Measurements from ENCODE around the gene LRRFIP1.
A peak's percentile ranks its signal among the peaks of the same experiment; 100 is the strongest.

Gene LRRFIP1

DNA sequence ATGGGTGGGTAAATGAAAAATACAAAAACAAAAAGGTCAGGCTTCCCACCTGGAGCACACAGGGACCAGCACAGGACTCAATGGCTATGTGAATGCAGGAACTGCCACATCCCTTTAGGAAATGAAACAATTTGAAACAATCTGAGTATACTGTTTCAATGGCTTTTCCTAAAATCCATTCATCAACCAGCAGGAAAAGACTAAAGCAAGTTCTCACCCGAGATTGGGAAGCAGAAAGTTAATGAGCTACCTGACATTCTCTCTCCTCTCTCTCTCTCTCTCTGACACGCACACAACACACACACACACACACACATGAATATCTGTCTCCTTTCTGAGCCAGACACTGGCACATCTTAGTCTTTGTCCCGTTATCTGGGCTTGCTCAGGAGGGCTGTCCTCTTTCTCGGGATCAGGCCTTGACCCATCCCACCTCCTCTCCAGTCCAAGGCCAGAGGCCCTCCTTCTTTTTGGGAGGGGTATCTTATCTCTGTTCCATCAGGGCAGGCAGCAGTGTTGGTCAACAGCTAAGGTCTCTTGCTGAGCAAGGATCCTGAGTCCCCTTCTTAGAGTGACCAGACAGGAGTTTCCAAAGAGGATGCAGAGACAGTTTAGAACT is 11.6 kb upstream of the LRRFIP1 start:
- H3K4me3 ChIP-seq (ENCODE audit: low read length), result no peak overlapping the region
- H3K9me3 ChIP-seq (ENCODE audit: control insufficient read depth, low read depth, low read length), result no peaks in the 10 kb centered on the region
- H3K9ac ChIP-seq (ENCODE audit: low read length), result no peak overlapping the region
- peaks cover 32% of the 10 kb centered on the region for H3K4me1 ChIP-seq (ENCODE audit: control insufficient read depth, low read depth, low read length)
- H3K27me3 ChIP-seq (ENCODE audit: control insufficient read depth, insufficient read depth, low read length), result no peaks in the 10 kb centered on the region
- no peak overlapping the region for H3K27ac ChIP-seq (ENCODE audit: low read length)
- H3K36me3 ChIP-seq (ENCODE audit: control insufficient read depth, low read depth, low read length), result no peaks in the 10 kb centered on the region

DNA sequence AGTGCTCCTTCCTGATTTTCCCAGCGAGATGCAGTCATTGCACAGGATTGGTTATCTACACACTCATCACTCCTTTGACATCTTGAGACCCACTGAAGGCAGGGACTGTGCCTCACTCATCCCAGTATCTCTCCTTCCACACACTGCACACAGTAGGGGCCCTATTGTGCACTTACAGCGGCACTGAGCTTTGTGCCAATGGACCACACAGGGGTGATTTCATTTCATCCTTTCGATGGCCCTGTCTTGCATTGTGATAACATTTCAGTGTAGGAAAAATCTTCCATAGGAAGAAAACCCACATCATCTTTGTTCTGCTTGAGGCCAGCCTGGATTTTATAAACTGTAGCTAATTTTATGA is 11.0 kb upstream of the LRRFIP1 start:
- no peak overlapping the region for H3K4me3 ChIP-seq (ENCODE audit: low read length)
- H3K9me3 ChIP-seq (ENCODE audit: control insufficient read depth, low read depth, low read length), result no peaks in the 10 kb centered on the region
- H3K36me3 ChIP-seq (ENCODE audit: control insufficient read depth, low read depth, low read length), result no peaks in the 10 kb centered on the region
- H3K4me1 ChIP-seq (ENCODE audit: control insufficient read depth, low read depth, low read length), result peaks cover 32% of the 10 kb centered on the region
- no peak overlapping the region for H3K9ac ChIP-seq (ENCODE audit: low read length)
- H3K27ac ChIP-seq (ENCODE audit: low read length), result no peak overlapping the region
- H3K27me3 ChIP-seq (ENCODE audit: control insufficient read depth, insufficient read depth, low read length), result no peaks in the 10 kb centered on the region

DNA sequence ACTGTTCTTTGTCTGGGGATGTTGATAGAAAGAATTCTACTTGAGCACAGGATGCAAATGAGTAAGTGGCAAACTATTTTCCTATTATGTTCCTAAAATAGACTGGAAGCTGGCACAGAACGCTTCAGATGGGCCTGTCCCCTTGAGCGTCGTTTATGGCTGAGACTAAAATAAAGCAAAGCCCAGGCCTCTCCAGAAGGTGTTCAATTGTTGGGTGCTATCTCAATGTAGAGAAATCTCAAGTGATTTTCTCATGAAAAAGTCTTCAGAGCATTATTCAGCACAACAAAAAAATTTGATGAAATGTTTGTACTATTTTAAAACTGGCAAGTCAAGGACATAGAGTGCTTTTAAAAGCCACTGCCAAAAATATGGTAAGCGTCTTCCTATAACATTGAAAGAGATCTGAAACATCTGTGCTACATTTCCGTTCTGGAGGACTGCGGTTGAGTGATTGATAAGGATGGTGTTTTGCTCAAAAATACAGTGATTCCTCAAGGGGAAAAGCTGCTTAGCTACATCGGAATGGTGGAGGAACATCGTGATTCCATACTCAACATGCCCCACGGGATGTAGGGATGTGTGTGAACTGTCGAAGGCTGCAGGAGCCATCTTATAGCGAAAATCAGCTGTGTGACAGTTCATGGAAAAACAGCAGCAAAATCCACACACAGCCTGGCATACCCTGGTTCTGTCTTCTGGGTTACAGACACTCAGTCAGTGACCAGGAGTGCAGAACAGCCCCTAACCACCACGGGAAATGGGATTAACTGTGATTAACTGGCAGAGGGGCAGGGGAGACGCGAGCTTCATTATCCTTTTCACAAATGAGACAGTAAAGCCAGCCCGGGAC is 10.4 kb upstream of the LRRFIP1 start:
- Histone ChIP-seq H3K27me3 (ENCODE audit: control insufficient read depth, insufficient read depth, low read length) (no peaks in the 10 kb centered on the region), H3K4me1 (ENCODE audit: control insufficient read depth, low read depth, low read length) (peaks cover 32% of the 10 kb centered on the region), H3K4me3 (ENCODE audit: low read length) (no peak overlapping the region), H3K9me3 (ENCODE audit: control insufficient read depth, low read depth, low read length) (no peaks in the 10 kb centered on the region), H3K36me3 (ENCODE audit: control insufficient read depth, low read depth, low read length) (no peaks in the 10 kb centered on the region), H3K27ac (ENCODE audit: low read length) (no peak overlapping the region), H3K9ac (ENCODE audit: low read length) (no peak overlapping the region)

DNA sequence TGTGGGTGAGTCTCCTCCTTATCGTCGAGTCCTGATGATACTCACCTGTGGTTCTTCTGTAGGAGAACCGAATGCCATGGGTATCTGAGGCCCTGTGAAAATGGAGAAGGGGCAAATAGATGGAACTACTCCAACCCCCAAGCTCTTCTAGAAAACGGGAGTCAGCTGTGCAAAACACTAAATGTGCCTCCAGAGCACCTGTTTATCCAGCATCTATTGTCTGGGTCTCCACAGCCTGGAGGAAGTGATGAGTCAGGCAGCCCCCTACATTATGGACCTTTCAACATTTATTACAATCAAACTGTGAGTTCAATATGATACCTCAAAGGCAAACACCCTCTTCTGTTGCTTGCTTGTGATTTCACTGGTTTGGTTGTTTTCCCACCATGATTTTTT is 9.8 kb upstream of the LRRFIP1 start:
- Histone ChIP-seq H3K27ac (ENCODE audit: low read length) (no peak overlapping the region), H3K4me3 (ENCODE audit: low read length) (no peak overlapping the region), H3K9me3 (ENCODE audit: control insufficient read depth, low read depth, low read length) (no peaks in the 10 kb centered on the region), H3K36me3 (ENCODE audit: control insufficient read depth, low read depth, low read length) (no peaks in the 10 kb centered on the region), H3K4me1 (ENCODE audit: control insufficient read depth, low read depth, low read length) (peaks cover 31% of the 10 kb centered on the region), H3K27me3 (ENCODE audit: control insufficient read depth, insufficient read depth, low read length) (no peaks in the 10 kb centered on the region), H3K9ac (ENCODE audit: low read length) (no peak overlapping the region)

DNA sequence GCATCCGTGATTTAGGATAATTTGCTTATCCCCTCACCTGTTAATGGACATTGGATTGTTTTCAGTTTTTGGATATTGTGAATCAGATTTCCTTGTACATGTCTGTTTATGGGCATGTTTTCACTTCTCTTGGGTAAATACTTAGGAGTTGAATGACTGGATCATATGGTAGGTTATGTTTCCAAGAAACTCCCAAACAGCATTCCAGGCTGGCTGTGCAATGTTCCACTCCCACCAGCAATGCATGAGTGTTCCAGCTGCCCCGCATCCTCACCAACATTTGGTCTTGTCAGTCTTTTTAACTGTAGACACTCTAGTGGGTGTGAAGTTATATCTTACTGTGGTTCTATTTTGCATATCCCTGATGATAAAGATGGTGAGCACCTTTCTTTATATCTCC is 8.9 kb upstream of the LRRFIP1 start:
- no peak overlapping the region for H3K27ac ChIP-seq (ENCODE audit: low read length)
- H3K9ac ChIP-seq (ENCODE audit: low read length), result no peak overlapping the region
- H3K36me3 ChIP-seq (ENCODE audit: control insufficient read depth, low read depth, low read length), result no peaks in the 10 kb centered on the region
- no peaks in the 10 kb centered on the region for H3K27me3 ChIP-seq (ENCODE audit: control insufficient read depth, insufficient read depth, low read length)
- no peak overlapping the region for H3K4me3 ChIP-seq (ENCODE audit: low read length)
- no peaks in the 10 kb centered on the region for H3K9me3 ChIP-seq (ENCODE audit: control insufficient read depth, low read depth, low read length)
- H3K4me1 ChIP-seq (ENCODE audit: control insufficient read depth, low read depth, low read length), result peaks cover 25% of the 10 kb centered on the region

DNA sequence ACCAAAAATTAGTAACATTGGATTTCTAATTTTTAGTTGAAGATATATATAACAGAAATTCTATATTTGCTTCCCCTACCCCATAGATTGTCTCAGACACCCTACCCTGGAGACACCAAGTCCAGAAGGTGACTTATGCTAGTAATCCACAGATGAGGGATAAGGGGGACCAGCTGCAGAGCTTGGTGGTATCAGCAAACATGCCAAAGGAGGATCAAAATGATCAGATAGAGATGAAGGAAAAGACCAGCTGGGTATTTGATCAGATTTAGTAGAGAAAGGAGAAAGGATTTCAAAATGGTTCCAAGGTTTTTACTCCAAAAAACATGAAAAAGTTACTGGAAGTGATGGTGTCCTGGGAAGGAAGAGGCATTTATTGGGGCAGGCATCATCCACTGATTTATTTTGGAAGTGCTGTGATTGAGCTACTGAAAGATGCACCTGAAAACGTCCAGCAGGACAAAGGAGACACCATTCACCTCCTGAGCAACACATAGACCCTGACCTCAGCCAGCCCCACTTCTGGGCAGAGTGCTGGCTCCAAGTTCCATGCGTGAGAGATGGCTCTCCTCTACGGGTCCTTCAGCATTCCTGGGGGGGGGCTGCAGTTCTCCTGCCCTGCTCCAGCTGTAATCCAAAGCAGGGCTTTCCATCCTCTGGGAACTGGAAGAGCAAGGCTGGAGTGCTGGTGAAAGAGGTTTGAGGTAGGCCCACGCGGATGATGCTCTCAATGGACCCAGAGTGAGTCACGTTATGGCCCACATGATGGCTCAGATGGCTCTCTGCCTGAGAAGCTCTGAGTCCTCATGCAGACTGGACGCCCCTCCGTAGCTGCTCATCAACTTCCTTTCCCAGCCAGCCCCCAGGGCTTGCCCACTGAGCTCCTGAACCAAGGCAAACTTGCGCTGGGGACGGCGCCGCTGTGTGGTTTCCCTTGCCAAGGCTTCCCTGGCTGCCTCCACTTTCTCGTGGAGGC is 3.7 kb upstream of the LRRFIP1 start:
- no peaks in the 10 kb centered on the region for H3K36me3 ChIP-seq (ENCODE audit: control insufficient read depth, low read depth, low read length)
- H3K27me3 ChIP-seq (ENCODE audit: control insufficient read depth, insufficient read depth, low read length), result peaks cover 31% of the 10 kb centered on the region
- no peak overlapping the region for H3K27ac ChIP-seq (ENCODE audit: low read length)
- no peak overlapping the region for H3K9ac ChIP-seq (ENCODE audit: low read length)
- H3K4me1 ChIP-seq (ENCODE audit: control insufficient read depth, low read depth, low read length), result peaks cover 10% of the 10 kb centered on the region
- no peak overlapping the region for H3K4me3 ChIP-seq (ENCODE audit: low read length)
- H3K9me3 ChIP-seq (ENCODE audit: control insufficient read depth, low read depth, low read length), result no peaks in the 10 kb centered on the region

DNA sequence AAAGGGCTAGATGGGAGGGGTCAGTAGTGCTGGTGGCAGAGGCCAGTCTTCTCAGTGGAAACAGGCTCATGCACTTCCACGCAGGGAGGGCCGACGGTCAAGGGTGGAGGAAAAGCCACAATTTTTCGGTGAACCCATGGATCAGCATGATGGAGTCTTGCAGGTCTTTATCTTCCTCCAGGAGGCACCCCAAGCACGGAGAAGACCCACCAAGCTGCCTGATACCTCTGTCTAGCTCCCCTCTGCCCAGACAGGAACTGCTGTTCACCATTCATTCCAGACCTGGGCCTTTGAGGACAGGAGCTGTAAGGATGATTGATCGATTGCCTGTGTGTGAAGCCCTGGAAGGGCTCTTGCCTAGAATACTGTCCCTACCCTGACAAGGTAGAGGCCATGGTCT is 2.8 kb upstream of the LRRFIP1 start:
- Histone ChIP-seq H3K9me3 (ENCODE audit: control insufficient read depth, low read depth, low read length) (no peaks in the 10 kb centered on the region), H3K4me1 (ENCODE audit: control insufficient read depth, low read depth, low read length) (peaks cover 13% of the 10 kb centered on the region), H3K27ac (ENCODE audit: low read length) (no peak overlapping the region), H3K36me3 (ENCODE audit: control insufficient read depth, low read depth, low read length) (no peaks in the 10 kb centered on the region), H3K9ac (ENCODE audit: low read length) (no peak overlapping the region), H3K27me3 (ENCODE audit: control insufficient read depth, insufficient read depth, low read length) (peaks cover 35% of the 10 kb centered on the region), H3K4me3 (ENCODE audit: low read length) (no peak overlapping the region)

DNA sequence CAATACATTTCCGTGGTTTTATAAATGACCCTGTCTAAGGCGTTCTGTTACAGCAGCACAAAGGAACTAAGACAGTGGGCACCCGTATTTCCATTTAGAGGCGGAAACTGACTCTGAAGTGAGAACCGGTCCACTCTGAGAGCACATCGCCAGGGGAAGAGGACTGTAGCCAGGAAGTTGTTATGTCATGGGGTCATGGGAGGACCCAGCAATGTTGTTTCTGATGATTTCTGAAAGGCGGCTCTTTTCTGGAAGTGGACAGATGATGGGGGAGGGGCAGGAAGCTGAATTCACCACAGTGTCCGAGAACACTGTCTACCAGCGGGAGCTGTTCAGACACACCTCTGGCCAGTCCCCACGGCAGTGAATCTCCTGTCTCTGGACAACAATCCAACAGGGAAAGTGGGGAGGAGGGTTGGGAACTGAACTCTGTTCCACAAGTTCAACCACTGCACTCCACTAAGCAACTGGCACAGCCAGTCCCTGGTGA is 2.1 kb upstream of the LRRFIP1 start:
- Histone ChIP-seq H3K4me3 (ENCODE audit: low read length) (no peak overlapping the region), H3K27ac (ENCODE audit: low read length) (no peak overlapping the region), H3K4me1 (ENCODE audit: control insufficient read depth, low read depth, low read length) (peaks cover 13% of the 10 kb centered on the region), H3K9ac (ENCODE audit: low read length) (no peak overlapping the region), H3K27me3 (ENCODE audit: control insufficient read depth, insufficient read depth, low read length) (peaks cover 35% of the 10 kb centered on the region), H3K9me3 (ENCODE audit: control insufficient read depth, low read depth, low read length) (no peaks in the 10 kb centered on the region), H3K36me3 (ENCODE audit: control insufficient read depth, low read depth, low read length) (no peaks in the 10 kb centered on the region)

DNA sequence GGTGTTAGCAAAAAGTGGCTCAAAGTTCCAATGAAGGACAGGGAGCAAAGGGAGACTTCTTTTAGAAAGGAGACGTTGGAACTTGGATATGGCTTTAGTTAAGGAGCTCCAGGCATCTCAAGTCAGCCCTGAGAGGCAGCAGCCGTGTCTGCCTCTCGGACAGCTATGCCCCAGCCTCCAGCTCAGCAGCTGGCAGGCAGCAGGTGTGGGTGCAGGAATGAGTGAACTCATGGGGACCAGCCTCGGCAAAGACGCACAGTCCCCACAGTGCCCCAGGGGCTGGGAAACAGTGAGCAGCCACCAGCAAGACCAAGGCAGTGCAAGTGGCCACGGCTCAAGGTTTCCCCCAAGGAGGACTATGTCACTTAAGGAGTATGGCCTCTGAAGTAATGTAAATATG is 1.6 kb upstream of the LRRFIP1 start:
- Histone ChIP-seq H3K4me3 (ENCODE audit: low read length) (no peak overlapping the region), H3K4me1 (ENCODE audit: control insufficient read depth, low read depth, low read length) (peaks cover 13% of the 10 kb centered on the region), H3K27me3 (ENCODE audit: control insufficient read depth, insufficient read depth, low read length) (peaks cover 35% of the 10 kb centered on the region), H3K27ac (ENCODE audit: low read length) (no peak overlapping the region), H3K9ac (ENCODE audit: low read length) (no peak overlapping the region), H3K9me3 (ENCODE audit: control insufficient read depth, low read depth, low read length) (no peaks in the 10 kb centered on the region), H3K36me3 (ENCODE audit: control insufficient read depth, low read depth, low read length) (no peaks in the 10 kb centered on the region)

DNA sequence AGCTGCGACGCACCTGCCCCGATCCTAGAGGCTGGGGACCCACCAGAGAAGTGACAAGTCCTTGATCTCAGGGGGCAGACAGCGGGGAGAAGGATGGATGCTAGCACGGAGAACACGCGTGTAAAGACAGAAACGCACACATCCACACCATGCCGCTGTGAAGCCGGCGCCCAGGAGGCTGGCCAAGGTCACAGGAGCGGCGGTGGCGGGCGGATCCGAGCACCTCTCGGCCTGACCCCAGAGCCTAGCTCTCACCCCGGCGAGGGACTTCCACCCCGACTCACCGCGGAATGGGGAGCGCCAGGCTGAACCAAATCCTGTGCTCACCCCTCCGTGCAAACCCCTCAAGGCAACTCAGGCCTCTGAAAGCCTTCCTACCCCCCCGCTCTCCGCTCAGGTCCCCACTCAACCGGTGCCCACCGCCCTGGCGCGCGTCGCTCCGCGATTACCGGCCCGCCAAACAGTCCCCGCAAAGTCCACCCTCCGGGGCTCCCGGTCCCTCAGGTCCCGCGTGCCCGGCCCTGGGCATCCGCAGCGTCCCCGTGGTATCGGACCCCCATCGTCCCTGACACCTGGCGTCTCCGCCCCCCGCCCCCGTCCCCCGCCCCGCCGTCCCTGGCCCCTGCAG is 460 bp upstream of the LRRFIP1 start:
- Histone ChIP-seq H3K27ac (ENCODE audit: low read length) (no peak overlapping the region), H3K9ac (ENCODE audit: low read length) (no peak overlapping the region)

More for the DNA sequence above, 460 bp upstream of the LRRFIP1 start:
- H3K4me3 ChIP-seq (ENCODE audit: low read length), result peak overlapping the region; percentile 63
- no peaks in the 10 kb centered on the region for H3K9me3 ChIP-seq (ENCODE audit: control insufficient read depth, low read depth, low read length)
- peaks cover 13% of the 10 kb centered on the region for H3K4me1 ChIP-seq (ENCODE audit: control insufficient read depth, low read depth, low read length)
- no peaks in the 10 kb centered on the region for H3K36me3 ChIP-seq (ENCODE audit: control insufficient read depth, low read depth, low read length)
- H3K27me3 ChIP-seq (ENCODE audit: control insufficient read depth, insufficient read depth, low read length), result peaks cover 35% of the 10 kb centered on the region

All from iPS-18a (cell line).